B cell (primary cell): Measurements from ENCODE around the gene NAT14.

Experiments
- CTCF ChIP-seq: fragments of 200-600 bp; IDR thresholded peaks from one replicate; pipeline ENCODE4 v1.8.0; 2022; ENCODE audit warnings: antibody characterized with exemption, mild to moderate bottlenecking
- EZH2 ChIP-seq: IDR thresholded peaks from 2 replicates; pipeline ENCODE4 v1.6.1; 2012; ENCODE audit warnings: borderline replicate concordance, low read depth, mild to moderate bottlenecking, moderate library complexity, low read length; ENCODE audit not compliant: insufficient read depth, poor library complexity, severe bottlenecking

- TF ChIP-seq CTCF (no peak), EZH2 (no peak)
These were observed 12.8 kb downstream of the NAT14 start for GRCh38 chr19:55497763-55498162.
